T1000 (cell line): ENCODE data around the gene MESP2.
A peak's percentile ranks its signal among the peaks of the same experiment; 100 is the strongest.

Source experiments
- DNase-seq: peaks from one replicate; lab custom pipeline; 2025; ENCODE audit warnings: mixed read lengths; lab: John Stamatoyannopoulos, UW

Gene MESP2

GRCh38 chr15:89755701-89756100 is 20.4 kb upstream of the MESP2 start:
- no peak for DNase-seq

GRCh38 chr15:89756897-89757296 is 19.2 kb upstream of the MESP2 start:
- no peak for DNase-seq

GRCh38 chr15:89758283-89758682 is 17.8 kb upstream of the MESP2 start:
- DNase-seq, result no peak

- DNase-seq, result no peak
These were observed 17.2 kb upstream of the MESP2 start for GRCh38 chr15:89758981-89759380.

GRCh38 chr15:89759835-89760234 is 16.3 kb upstream of the MESP2 start:
- DNase-seq, result no peak

- DNase-seq, result peak; percentile 67
These were observed 15.7 kb upstream of the MESP2 start for GRCh38 chr15:89760303-89761008.

- no peak for DNase-seq
These were observed 14.9 kb upstream of the MESP2 start for GRCh38 chr15:89761009-89761831.

- no peak for DNase-seq
These were observed 14.2 kb upstream of the MESP2 start for GRCh38 chr15:89761929-89762328.

- no peak for DNase-seq
These were observed 10.4 kb upstream of the MESP2 start for GRCh38 chr15:89765694-89766093.

- no peak for DNase-seq
These were observed 9.5 kb upstream of the MESP2 start for GRCh38 chr15:89766357-89767311.

- DNase-seq, result no peak
These were observed 8.7 kb upstream of the MESP2 start for GRCh38 chr15:89767411-89767915.

- DNase-seq, result no peak
These were observed 8.0 kb upstream of the MESP2 start for GRCh38 chr15:89768071-89768500.

GRCh38 chr15:89769366-89769765 is 6.8 kb upstream of the MESP2 start:
- no peak for DNase-seq

- no peak for DNase-seq
These were observed 6.1 kb upstream of the MESP2 start for GRCh38 chr15:89770041-89770440.

- no peak for DNase-seq
These were observed 3.1 kb upstream of the MESP2 start for GRCh38 chr15:89772932-89773583.

- no peak for DNase-seq
These were observed 1.6 kb upstream of the MESP2 start for GRCh38 chr15:89774492-89774891.

- DNase-seq, result no peak
These were observed 317 bp upstream of the MESP2 start for GRCh38 chr15:89775815-89776214.

- DNase-seq, result no peak
These were observed 1.1 kb downstream of the MESP2 start for GRCh38 chr15:89777073-89777751.

- no peak for DNase-seq
These were observed 1.7 kb downstream of the MESP2 start for GRCh38 chr15:89777782-89778380.

- DNase-seq, result no peak
These were observed 2.7 kb downstream of the MESP2 start for GRCh38 chr15:89778861-89779260.
